ENCODE data around the gene RITA1. TPM values are rescaled to one million over a fixed set of nuclear protein-coding genes. Genes with fewer than 3 reads are reported as not detected.

The RITA1 gene
- total and polyA plus RNA-seq, 2 of the 4 experiments (the other 2 are of a cell fraction) = 14.2 to 14.7 TPM

GRCh38 chr12:113232840-113233585 is 47.5 kb downstream of the RITA1 start (continued):
- no peak for TF ChIP-seq BHLHE40 (IDR thresholded peaks at IDR 0.05; ENCODE audit: low read depth, low read length)

DNA sequence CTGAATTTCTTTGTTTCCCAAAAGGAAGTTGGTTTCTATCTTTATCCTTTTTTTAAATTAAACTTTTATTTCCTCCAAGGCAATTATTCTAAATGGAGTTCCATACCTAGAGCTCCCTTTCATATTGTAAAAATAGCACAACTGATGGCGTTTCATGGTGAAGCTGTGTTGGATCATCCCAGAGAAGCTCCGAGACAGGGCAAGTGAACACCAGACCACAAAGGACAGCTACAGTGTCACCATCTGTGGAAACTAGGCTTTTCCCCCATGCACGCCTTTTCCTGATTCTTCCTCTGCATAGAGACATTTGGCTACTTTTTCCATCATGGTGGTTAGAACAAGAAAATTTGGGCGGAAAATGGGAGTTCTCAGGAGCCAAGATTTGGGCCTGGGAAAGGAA is 48.4 kb downstream of the RITA1 start:
- H3K14ac ChIP-seq (replicated peaks; ENCODE audit: low read depth, low read length) = no peak overlapping the region
- H2BK15ac ChIP-seq (ENCODE audit: low read depth, low read length) = no peak overlapping the region
- peaks cover 10% of the 10 kb centered on the region for H3K4me1 ChIP-seq (ENCODE audit: control insufficient read depth, insufficient read depth, low read length)
- BruUV-seq (replicated peaks) = no TSS peak
- H4K20me1 ChIP-seq (ENCODE audit: insufficient read depth, low read length) = no peaks in the 10 kb centered on the region
- no peak overlapping the region for H3K23ac ChIP-seq (ENCODE audit: low read depth, low read length)
- dilution Hi-C loops (cut with HindIII; ENCODE audit: low sequenced_read_pairs, unreplicated experiment) = no loop called here
- H3K36me3 ChIP-seq (ENCODE audit: control insufficient read depth, insufficient read depth, low read length) = peaks cover 27% of the 10 kb centered on the region
- no peak overlapping the region for H3K27ac ChIP-seq (ENCODE audit: insufficient read depth, low read length)
- H3K79me1 ChIP-seq (ENCODE audit: low read depth in 1 of 2, low read length in 2 of 2) = no peaks in the 10 kb centered on the region
- no peak overlapping the region for H3K18ac ChIP-seq (ENCODE audit: low read depth, low read length)
- H3K4ac ChIP-seq (ENCODE audit: low read depth, low read length) = no peak overlapping the region
- CTCF ChIA-PET = interaction anchor here (0.8 kb wide), 1 partner anchor 21 kb away, joined by 3 read pairs; no protein-coding TSS in a partner anchor
- no peak overlapping the region for H4K5ac ChIP-seq (ENCODE audit: low read depth, low read length)
- no peaks in the 10 kb centered on the region for H3K27me3 ChIP-seq (ENCODE audit: control insufficient read depth, insufficient read depth, low read length)
- no peak overlapping the region for H2BK5ac ChIP-seq (ENCODE audit: low read depth, low read length, poor library complexity, severe bottlenecking)
- no peak overlapping the region for H4K91ac ChIP-seq (ENCODE audit: insufficient read depth, low read depth, low read length)
- no peak overlapping the region for H2AK9ac ChIP-seq (replicated peaks; ENCODE audit: low read depth, low read length, poor library complexity)
- no peak overlapping the region for H4K8ac ChIP-seq (ENCODE audit: low read depth in 2 of 2, low read length in 2 of 2)
- WGBS, 2 experiments (ENCODE audit: extremely low coverage in 2 of 2, insufficient read length in 1 of 2) = no CpG with 5 or more reads among the region's 4 CpGs
- no peak for ATAC-seq (ENCODE audit: low read depth)
- in situ Hi-C loops (cut with MboI; ENCODE audit: low sequenced_read_pairs) = no loop called here
- no peak overlapping the region for H2AFZ ChIP-seq (replicated peaks; ENCODE audit: low read length, poor library complexity)
- no peak overlapping the region for H2BK20ac ChIP-seq (ENCODE audit: low read depth, low read length)
- no peak overlapping the region; the same call in 1 of the 2 replicates for H2AK5ac ChIP-seq (ENCODE audit: low read depth, low read length)
- H3K9me1 ChIP-seq (ENCODE audit: insufficient read depth, low read length) = peaks cover 17% of the 10 kb centered on the region; the same call in 1 of the 2 replicates
- H2BK120ac ChIP-seq (ENCODE audit: low read depth, low read length) = no peak overlapping the region
- H3K56ac ChIP-seq (ENCODE audit: extremely low read depth, insufficient read depth, low read length) = no peak overlapping the region
- H3K9me3 ChIP-seq (ENCODE audit: control insufficient read depth, insufficient read depth, low read length) = peaks cover 4% of the 10 kb centered on the region
- no peak overlapping the region for H3K9ac ChIP-seq (ENCODE audit: low read depth, low read length)
- POLR2A ChIA-PET (ENCODE audit: unreplicated experiment) = no interaction called here
- DNase-seq = no peak
- intact Hi-C loops (cut with micrococcal nuclease) = no loop called here
- no peak overlapping the region for H3K4me2 ChIP-seq (ENCODE audit: low read depth, low read length)
- no peak overlapping the region for H3K4me3 ChIP-seq (ENCODE audit: insufficient read depth, low read depth, low read length)
- TF ChIP-seq SMC3 (IDR thresholded peaks at IDR 0.05; ENCODE audit: low read depth, low read length) (no peak), MXI1 (IDR thresholded peaks at IDR 0.05; ENCODE audit: borderline replicate concordance, low read depth, low read length) (no peak), USF2 (IDR thresholded peaks at IDR 0.05; ENCODE audit: low read depth, low read length) (no peak), MAFK (IDR thresholded peaks at IDR 0.05; ENCODE audit: low read depth, low read length) (no peak), FOS (IDR thresholded peaks at IDR 0.05; ENCODE audit: low read depth, low read length) (no peak), CHD1 (IDR thresholded peaks at IDR 0.05; ENCODE audit: low read depth, low read length) (no peak), RFX5 (IDR thresholded peaks at IDR 0.05; ENCODE audit: low read depth, low read length) (no peak), RCOR1 (IDR thresholded peaks at IDR 0.05; ENCODE audit: insufficient replicate concordance, low read length) (no peak), MAZ (IDR thresholded peaks at IDR 0.05; ENCODE audit: borderline replicate concordance, low read depth, low read length) (no peak), NFE2L2 (IDR thresholded peaks at IDR 0.05; ENCODE audit: low read depth, low read length) (no peak), POLR2A (IDR thresholded peaks at IDR 0.05; ENCODE audit: low read depth, low read length) (no peak), BHLHE40 (IDR thresholded peaks at IDR 0.05; ENCODE audit: low read depth, low read length) (no peak), CEBPB (IDR thresholded peaks at IDR 0.05; ENCODE audit: low read depth, low read length) (no peak), RAD21 (IDR thresholded peaks at IDR 0.05; ENCODE audit: low read length) (no peak)
- TF ChIP-seq, protein P1, sequence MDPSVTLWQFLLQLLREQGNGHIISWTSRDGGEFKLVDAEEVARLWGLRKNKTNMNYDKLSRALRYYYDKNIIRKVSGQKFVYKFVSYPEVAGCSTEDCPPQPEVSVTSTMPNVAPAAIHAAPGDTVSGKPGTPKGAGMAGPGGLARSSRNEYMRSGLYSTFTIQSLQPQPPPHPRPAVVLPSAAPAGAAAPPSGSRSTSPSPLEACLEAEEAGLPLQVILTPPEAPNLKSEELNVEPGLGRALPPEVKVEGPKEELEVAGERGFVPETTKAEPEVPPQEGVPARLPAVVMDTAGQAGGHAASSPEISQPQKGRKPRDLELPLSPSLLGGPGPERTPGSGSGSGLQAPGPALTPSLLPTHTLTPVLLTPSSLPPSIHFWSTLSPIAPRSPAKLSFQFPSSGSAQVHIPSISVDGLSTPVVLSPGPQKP (IDR thresholded peaks at IDR 0.05; ENCODE audit: borderline replicate concordance, low read depth, low read length) = no peak

Data from IMR-90 (cell line).